Upper lobe of right lung (tissue), 1 donor: ENCODE measurements around the gene ELP1. TPM values are rescaled to one million over a fixed set of nuclear protein-coding genes. Genes with fewer than 3 reads are reported as not detected.

Experiments used
- ATAC-seq: fragments of 200-7000 bp; cut with Tn5 transposase; one replicate; pipeline ENCODE4 v1.9.1; 2020; ENCODE audit warnings: mild to moderate bottlenecking, moderate library complexity
- DNase-seq: peaks from one replicate; pipeline ENCODE4 v3.0.0-alpha.2; 2020
- H3K27ac ChIP-seq: fragments of 200-600 bp; one replicate; pipeline ENCODE4 v1.8.0; 2022
- H3K27me3 ChIP-seq: fragments of 200-600 bp; one replicate; pipeline ENCODE4 v1.8.0; 2022; ENCODE audit warnings: mild to moderate bottlenecking
- H3K36me3 ChIP-seq: fragments of 200-600 bp; one replicate; pipeline ENCODE4 v1.8.0; 2022
- H3K4me1 ChIP-seq: fragments of 200-600 bp; one replicate; pipeline ENCODE4 v1.8.0; 2022
- H3K4me3 ChIP-seq: fragments of 200-600 bp; one replicate; pipeline ENCODE4 v1.8.0; 2022; ENCODE audit warnings: mild to moderate bottlenecking
- H3K9me3 ChIP-seq: fragments of 200-600 bp; one replicate; pipeline ENCODE4 v1.8.0; 2022
- CTCF ChIP-seq: fragments of 200-600 bp; IDR thresholded peaks from one replicate; pipeline ENCODE4 v1.8.0; 2022; ENCODE audit warnings: antibody characterized with exemption
- intact Hi-C: fragments of 100-400 bp; cut with DNase I; formaldehyde crosslinking; loops from one replicate; pipeline ENCODE4 v1.11.0; 2022
- long read RNA-seq: library from polyadenylated mRNA; unstranded; transcript quantifications from one replicate; pipeline ENCODE4 v2.0.0, GENCODE V29; 2021
- total RNA-seq: library from RNA; stranded (reverse); fragmentation: NEBNext Ultra II Directional; extraction: Animal tissue kit (Norgen Biotek cat#: 25700); gene quantifications from one replicate; pipeline ENCODE4 v1.2.1, GENCODE V29; 2021
- donor health status: DM: no; HTN: yes; CAD: no; lungs with severe emphysema.

ELP1 gene, protein sequence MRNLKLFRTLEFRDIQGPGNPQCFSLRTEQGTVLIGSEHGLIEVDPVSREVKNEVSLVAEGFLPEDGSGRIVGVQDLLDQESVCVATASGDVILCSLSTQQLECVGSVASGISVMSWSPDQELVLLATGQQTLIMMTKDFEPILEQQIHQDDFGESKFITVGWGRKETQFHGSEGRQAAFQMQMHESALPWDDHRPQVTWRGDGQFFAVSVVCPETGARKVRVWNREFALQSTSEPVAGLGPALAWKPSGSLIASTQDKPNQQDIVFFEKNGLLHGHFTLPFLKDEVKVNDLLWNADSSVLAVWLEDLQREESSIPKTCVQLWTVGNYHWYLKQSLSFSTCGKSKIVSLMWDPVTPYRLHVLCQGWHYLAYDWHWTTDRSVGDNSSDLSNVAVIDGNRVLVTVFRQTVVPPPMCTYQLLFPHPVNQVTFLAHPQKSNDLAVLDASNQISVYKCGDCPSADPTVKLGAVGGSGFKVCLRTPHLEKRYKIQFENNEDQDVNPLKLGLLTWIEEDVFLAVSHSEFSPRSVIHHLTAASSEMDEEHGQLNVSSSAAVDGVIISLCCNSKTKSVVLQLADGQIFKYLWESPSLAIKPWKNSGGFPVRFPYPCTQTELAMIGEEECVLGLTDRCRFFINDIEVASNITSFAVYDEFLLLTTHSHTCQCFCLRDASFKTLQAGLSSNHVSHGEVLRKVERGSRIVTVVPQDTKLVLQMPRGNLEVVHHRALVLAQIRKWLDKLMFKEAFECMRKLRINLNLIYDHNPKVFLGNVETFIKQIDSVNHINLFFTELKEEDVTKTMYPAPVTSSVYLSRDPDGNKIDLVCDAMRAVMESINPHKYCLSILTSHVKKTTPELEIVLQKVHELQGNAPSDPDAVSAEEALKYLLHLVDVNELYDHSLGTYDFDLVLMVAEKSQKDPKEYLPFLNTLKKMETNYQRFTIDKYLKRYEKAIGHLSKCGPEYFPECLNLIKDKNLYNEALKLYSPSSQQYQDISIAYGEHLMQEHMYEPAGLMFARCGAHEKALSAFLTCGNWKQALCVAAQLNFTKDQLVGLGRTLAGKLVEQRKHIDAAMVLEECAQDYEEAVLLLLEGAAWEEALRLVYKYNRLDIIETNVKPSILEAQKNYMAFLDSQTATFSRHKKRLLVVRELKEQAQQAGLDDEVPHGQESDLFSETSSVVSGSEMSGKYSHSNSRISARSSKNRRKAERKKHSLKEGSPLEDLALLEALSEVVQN (N-terminal part only)
- total RNA-seq, result 18.3 TPM
- long read RNA-seq, full-length matches to known transcripts, result 20 of 40 reads
- long read RNA-seq, partial matches to known transcripts, result 5 of 40 reads
- long read RNA-seq, other reads (novel, unspliced or antisense), result 15 of 40 reads

DNA sequence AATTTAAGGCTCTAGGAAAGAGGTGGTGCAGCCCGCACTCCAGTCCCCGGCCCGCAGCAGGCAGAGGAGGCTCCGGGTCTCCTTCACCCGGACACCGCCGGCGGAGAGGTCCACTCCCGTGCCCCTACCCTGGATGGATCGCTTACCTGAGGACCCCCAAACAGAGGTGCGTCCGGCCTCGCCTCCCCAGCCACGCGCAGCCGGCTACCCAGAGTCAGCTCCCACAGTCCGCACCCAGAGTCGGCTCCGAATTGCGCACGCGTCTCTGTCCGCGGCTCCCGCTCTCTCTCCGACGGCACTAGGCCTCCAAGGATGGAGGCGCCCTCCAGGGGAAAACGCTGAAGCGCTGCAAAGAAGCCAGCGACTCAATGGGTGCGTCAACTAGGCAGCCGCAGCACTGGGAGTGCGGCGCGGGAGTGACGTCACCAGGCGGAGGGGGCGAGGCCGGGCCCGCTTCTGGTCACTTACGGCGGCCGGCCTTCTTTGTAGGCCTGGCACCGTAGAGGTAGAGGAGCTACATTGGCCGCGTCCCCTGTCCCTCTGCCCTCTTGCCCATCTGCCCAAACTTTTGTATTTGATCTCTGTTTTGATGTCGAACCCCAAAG lies at the start of gene ELP1:
Gene ELP1 (minus strand): TSS at position 407 of the 605 bp plus-strand sequence. CDS start 2,978 bp downstream, outside the sequence.
- Histone ChIP-seq H3K27me3 (no peaks in the 10 kb centered on the region), H3K4me3 (peak within 1 kb of the TSS; percentile 94), H3K9me3 (no peaks in the 10 kb centered on the region), H3K4me1 (peaks cover 17% of the 10 kb centered on the region), H3K27ac (peak within 1 kb of the TSS; percentile 91), H3K36me3 (peaks cover 11% of the 10 kb centered on the region)
- DNase-seq (peak; percentile 96), ATAC-seq (peak; percentile 94)
- peak; percentile 16 for TF ChIP-seq CTCF
- intact Hi-C loops, result no loop called here

DNA sequence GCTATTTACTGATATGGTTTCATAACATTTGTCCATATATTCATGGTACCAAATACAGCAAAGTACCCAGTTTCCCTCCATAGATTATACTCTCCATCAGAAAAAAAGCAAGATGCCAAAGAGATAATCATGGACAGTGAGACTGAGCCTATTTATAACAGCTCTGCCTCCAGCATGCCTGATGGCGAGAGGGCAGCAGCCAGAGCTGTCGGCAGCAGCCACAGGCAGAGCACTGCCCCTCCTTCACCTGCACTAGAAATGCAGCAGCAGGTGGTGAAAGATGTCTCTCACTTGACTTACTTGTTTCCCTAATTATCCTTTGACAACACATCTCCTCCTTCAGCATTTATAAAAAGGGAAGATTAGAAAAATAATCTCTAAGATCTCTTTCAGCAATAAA lies 47.0 kb upstream of the ELP1 start:
- Histone ChIP-seq H3K27ac (no peak overlapping the region), H3K36me3 (peaks cover 35% of the 10 kb centered on the region), H3K27me3 (no peaks in the 10 kb centered on the region), H3K4me1 (no peaks in the 10 kb centered on the region), H3K4me3 (no peak overlapping the region), H3K9me3 (no peaks in the 10 kb centered on the region)
- ATAC-seq (no peak), DNase-seq (no peak)
- intact Hi-C loops, result no loop called here
- no peak for TF ChIP-seq CTCF

- Histone ChIP-seq H3K27ac (no peak overlapping the region), H3K36me3 (peaks cover 34% of the 10 kb centered on the region), H3K4me3 (no peak overlapping the region), H3K9me3 (no peaks in the 10 kb centered on the region), H3K4me1 (no peaks in the 10 kb centered on the region), H3K27me3 (no peaks in the 10 kb centered on the region)
- no peak for DNase-seq
- TF ChIP-seq CTCF, result no peak
- no peak for ATAC-seq
- intact Hi-C loops, result no loop called here
These were observed 44.3 kb upstream of the ELP1 start for GRCh38 chr9:108978205-108978604.

- H3K27me3 ChIP-seq, result no peaks in the 10 kb centered on the region
- intact Hi-C loops, result no loop called here
- no peak for ATAC-seq
These were observed 40.0 kb upstream of the ELP1 start for GRCh38 chr9:108973895-108974294.

More at GRCh38 chr9:108973895-108974294, 40.0 kb upstream of the ELP1 start:
- Histone ChIP-seq H3K27ac (no peak overlapping the region), H3K4me1 (no peaks in the 10 kb centered on the region), H3K36me3 (peaks cover 3% of the 10 kb centered on the region), H3K9me3 (no peaks in the 10 kb centered on the region), H3K4me3 (no peak overlapping the region)
- no peak for DNase-seq
- TF ChIP-seq CTCF, result no peak
